Cardiac fibroblast (primary cell): ENCODE results near the gene NECAB2.

Experiments
- DNase-seq, 2 donors: peaks; one replicate each; pipeline versions ENCODE4 v3.0.0 to v3.0.0-alpha.2; 2010; ENCODE audit warnings: low read depth in 2 of 2
- H3K4me3 ChIP-seq, 2 donors: replicated peaks in 1 of 2; 1 replicate in 1 of 2; 2 replicates in 1 of 2; pipeline ENCODE4 v1.5.1; 2011; ENCODE audit warnings: low read depth in 2 of 2, low read length in 2 of 2, mild to moderate bottlenecking in 2 of 2, moderate library complexity in 1 of 2
- TF ChIP-seq, protein P1 (sequence below): IDR thresholded peaks from one replicate; pipeline ENCODE4 v1.5.1; 2011; ENCODE audit warnings: low read depth, mild to moderate bottlenecking, low read length, inconsistent platforms

Gene NECAB2

DNA sequence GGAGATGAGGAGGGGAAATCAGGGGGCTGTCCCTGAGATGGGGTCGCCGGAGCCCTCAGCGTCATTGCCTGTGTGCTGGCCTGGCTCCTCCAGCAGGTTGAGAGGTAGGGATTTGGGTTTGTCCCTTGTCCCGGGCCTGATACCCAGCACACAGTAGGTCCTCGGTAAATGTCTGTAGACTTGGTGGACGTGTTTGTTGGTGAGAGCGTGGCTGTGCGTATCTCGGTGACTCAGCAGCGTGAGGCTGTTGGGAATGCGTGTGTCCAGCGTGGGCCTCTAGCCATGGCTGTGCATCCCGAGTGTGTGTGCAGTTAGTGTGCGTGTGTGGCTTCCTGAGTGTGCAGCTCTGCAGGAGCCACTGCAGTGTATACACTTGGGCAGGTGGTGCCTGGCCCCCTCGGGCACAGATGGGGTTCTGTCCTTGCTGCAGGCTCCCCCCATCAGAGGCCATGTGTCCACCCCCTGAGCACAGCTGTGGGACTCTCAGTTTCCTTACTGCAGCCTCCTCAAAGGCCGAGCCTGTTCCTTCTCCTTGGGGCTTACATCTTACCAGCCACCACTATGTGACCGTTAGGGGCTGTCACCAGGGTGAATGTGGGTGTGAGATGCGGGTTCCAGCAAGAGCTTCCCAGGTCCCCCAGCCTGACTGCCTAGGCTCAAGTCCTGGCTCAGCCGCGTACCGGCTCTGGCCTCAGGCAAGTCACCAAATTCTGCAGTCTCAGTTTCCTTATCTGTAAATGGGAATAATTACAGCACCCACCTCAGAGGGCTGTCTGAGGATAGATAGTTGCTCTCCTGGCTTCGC, 5.7 kb downstream of the NECAB2 start:
- no peak for DNase-seq

DNA sequence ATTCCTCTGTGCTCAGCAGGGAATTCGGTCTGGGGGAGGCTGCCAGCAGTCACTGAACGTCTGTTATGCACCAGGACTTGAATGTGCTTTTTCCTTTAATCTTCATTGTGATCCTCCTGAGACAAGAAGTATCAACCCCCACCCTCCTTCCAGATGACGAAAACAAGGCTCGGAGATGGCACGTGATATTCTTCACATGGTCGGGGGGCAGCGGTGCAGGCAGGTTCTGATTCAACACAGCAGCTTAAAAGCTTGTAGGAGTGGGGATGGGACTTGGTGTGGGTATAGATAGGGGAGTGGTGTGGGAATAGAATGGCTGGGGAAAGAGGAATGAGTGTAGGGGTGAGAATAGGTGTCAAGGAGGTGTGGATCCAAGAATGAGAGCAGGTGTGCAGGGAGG, 6.4 kb downstream of the NECAB2 start:
- TF ChIP-seq, protein P1, sequence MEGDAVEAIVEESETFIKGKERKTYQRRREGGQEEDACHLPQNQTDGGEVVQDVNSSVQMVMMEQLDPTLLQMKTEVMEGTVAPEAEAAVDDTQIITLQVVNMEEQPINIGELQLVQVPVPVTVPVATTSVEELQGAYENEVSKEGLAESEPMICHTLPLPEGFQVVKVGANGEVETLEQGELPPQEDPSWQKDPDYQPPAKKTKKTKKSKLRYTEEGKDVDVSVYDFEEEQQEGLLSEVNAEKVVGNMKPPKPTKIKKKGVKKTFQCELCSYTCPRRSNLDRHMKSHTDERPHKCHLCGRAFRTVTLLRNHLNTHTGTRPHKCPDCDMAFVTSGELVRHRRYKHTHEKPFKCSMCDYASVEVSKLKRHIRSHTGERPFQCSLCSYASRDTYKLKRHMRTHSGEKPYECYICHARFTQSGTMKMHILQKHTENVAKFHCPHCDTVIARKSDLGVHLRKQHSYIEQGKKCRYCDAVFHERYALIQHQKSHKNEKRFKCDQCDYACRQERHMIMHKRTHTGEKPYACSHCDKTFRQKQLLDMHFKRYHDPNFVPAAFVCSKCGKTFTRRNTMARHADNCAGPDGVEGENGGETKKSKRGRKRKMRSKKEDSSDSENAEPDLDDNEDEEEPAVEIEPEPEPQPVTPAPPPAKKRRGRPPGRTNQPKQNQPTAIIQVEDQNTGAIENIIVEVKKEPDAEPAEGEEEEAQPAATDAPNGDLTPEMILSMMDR = no peak
- no peak overlapping the region for H3K4me3 ChIP-seq
- DNase-seq = no peak

More for the DNA sequence above, 5.7 kb downstream of the NECAB2 start:
- TF ChIP-seq, protein P1 = no peak
- no peak overlapping the region for H3K4me3 ChIP-seq

DNA sequence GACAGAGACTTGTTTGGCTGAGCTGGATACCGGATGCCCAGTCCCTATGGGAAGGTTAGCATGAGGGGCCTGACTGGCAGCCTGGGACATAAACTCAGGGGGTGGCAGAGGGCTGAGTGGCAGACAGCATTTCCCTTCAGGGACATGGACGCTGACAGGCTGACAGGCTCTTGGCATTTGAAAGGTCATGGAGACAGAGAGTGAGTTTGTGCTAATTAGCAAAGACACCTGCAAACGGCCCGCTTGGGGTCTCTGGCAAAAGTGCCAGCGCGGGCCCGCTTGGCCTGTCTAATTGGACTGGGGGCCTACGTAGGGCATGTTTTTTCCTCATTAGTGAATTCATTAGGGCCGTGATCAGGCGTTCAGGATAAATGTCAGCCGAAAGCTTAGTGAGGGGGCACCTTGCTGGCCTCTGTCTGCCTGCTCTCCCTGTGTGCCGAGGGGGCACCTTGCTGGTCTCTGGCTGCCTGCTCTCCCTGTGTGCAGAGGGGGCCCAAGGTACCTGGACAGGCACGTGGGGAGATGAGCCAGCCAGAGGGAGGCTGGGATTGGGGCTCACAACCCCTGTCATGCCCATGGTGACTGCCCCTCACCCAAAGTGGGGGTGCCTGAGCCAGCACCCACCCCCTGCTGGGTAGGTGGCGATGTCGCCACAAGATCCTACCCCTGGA, 7.7 kb downstream of the NECAB2 start:
- TF ChIP-seq, protein P1 = no peak
- no peak for DNase-seq
- H3K4me3 ChIP-seq = no peak overlapping the region

DNA sequence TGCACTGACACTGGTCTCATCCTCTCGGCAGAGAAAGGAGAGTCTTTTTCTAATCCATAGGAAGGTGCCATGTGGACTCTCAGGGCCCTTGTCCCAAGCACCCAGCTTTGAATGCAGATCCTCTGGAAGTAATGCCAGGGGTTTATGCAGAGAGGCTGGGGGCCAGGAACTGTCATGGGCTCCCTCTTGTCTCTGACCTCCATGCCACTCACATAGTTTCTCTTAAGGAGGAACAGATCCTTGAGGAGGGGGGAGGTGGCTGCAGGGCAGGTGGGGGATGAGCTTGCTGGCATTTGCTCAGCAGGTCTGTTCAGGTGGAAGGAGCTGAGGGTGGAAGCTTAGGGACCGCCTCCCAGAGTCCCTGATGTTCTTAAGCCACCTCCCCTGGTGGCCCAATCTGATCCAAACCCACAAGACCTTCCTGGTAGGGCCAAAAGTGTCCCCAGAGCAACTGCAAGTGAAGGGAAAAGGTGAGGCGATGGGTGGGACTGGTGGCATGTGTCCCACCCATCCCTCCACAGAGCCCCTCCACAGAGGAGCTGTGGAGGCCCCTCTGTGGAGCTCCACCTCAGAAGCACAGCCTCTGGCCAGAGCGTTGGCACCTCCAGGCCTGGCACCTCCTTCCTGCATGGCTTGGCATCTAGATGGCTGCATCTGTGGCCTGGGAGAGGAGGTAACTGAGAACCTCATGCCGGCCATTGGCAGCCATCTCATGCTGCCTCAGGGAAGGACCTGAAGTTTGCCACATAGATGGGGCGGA, 9.2 kb downstream of the NECAB2 start:
- no peak for DNase-seq
- TF ChIP-seq, protein P1 = no peak
- H3K4me3 ChIP-seq = no peak overlapping the region

DNA sequence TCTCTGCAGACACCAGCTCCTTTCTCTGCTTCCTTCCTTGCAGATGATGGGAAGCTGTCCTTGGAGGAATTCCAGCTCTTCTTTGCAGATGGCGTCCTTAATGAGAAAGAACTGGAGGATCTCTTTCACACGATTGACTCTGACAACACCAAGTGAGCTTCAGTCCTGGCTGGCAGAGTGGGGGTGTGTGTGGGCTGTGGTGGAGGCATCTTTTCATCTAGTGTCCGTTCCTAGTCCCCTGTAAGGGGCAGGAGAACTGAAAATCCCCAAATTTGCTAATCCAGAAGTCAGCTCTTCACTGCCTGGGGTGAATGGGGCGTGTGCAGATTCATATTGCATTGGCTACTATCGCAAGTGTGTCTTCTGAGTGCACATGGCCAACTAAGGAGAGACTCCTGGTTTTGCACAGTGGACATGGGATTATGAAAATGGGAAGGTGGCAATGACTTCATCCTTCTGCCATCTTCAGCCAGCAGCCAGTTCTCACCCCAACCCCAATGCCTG, 10.4 kb downstream of the NECAB2 start:
- DNase-seq = no peak
- TF ChIP-seq, protein P1 = no peak
- no peak overlapping the region for H3K4me3 ChIP-seq

DNA sequence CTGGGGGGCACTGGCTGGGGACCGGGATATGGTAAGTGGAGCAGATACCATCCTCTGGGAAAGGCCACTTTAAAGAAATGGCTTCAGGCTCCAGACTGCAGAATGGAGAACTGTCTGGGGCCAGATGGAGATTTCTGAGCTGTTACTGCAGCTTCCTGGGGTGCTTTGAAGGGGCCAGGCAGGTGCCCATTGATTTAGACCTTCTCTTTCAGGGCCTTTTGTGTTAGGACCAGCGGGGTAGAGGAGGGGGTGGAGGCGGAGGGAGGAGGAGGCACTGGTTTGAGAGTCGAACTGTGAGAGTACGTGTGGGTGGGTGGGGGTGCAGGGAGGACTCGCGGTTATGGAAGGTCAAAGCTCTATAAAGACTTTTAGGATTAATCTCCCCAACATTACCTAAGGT, 11.4 kb downstream of the NECAB2 start:
- DNase-seq = no peak
- no peak overlapping the region for H3K4me3 ChIP-seq
- TF ChIP-seq, protein P1 = no peak
